ENCODE results near the gene ITPRID2.

Gene ITPRID2

GRCh38 chr2:181962142-181962541 is 70.6 kb downstream of the ITPRID2 start:
- no peak for TF ChIP-seq CTCF (conservative IDR thresholded peaks at IDR 0.05; ENCODE audit: control insufficient read depth, insufficient read depth, low read depth, low read length)
- DNase-seq (ENCODE audit: low read depth), result no peak
- no peak overlapping the region for H3K4me3 ChIP-seq (ENCODE audit: control insufficient read depth, low read depth, low read length)

GRCh38 chr2:181970160-181970794 is 78.7 kb downstream of the ITPRID2 start:
- no peak overlapping the region for H3K4me3 ChIP-seq (ENCODE audit: control insufficient read depth, low read depth, low read length)
- no peak for DNase-seq (ENCODE audit: low read depth)
- no peak for TF ChIP-seq CTCF (conservative IDR thresholded peaks at IDR 0.05; ENCODE audit: control insufficient read depth, insufficient read depth, low read depth, low read length)

GRCh38 chr2:181971032-181971431 is 79.5 kb downstream of the ITPRID2 start:
- TF ChIP-seq CTCF (conservative IDR thresholded peaks at IDR 0.05; ENCODE audit: control insufficient read depth, insufficient read depth, low read depth, low read length), result no peak
- no peak overlapping the region for H3K4me3 ChIP-seq (ENCODE audit: control insufficient read depth, low read depth, low read length)
- no peak for DNase-seq (ENCODE audit: low read depth)

- no peak for TF ChIP-seq CTCF (conservative IDR thresholded peaks at IDR 0.05; ENCODE audit: control insufficient read depth, insufficient read depth, low read depth, low read length)
- DNase-seq (ENCODE audit: low read depth), result peak; percentile 70
Measured at GRCh38 chr2:181972431-181973170, 81.1 kb downstream of the ITPRID2 start.

GRCh38 chr2:181973171-181973783 is 81.7 kb downstream of the ITPRID2 start:
- H3K4me3 ChIP-seq (ENCODE audit: control insufficient read depth, low read depth, low read length), result no peak overlapping the region
- no peak for TF ChIP-seq CTCF (conservative IDR thresholded peaks at IDR 0.05; ENCODE audit: control insufficient read depth, insufficient read depth, low read depth, low read length)
- DNase-seq (ENCODE audit: low read depth), result no peak

More at GRCh38 chr2:181972431-181973170, 81.1 kb downstream of the ITPRID2 start:
- H3K4me3 ChIP-seq (ENCODE audit: control insufficient read depth, low read depth, low read length), result no peak overlapping the region

- TF ChIP-seq CTCF (conservative IDR thresholded peaks at IDR 0.05; ENCODE audit: control insufficient read depth, insufficient read depth, low read depth, low read length), result no peak
- peak; percentile 86 for DNase-seq (ENCODE audit: low read depth)
- no peak overlapping the region for H3K4me3 ChIP-seq (ENCODE audit: control insufficient read depth, low read depth, low read length)
Measured at GRCh38 chr2:181977661-181978350, 86.3 kb downstream of the ITPRID2 start.
